ENCODE measurements around the gene EIF4EBP2.

EIF4EBP2 gene

GRCh38 chr10:70404036-70404786 is at the start of gene EIF4EBP2:
EIF4EBP2 (plus strand) TSS chr10:70404145; CDS start chr10:70404402, 257 bp downstream.
- peak; percentile 99 for DNase-seq

- no peak for DNase-seq
Observed at GRCh38 chr10:70354556-70354955, 49.4 kb upstream of the EIF4EBP2 start.

- no peak for DNase-seq
Observed at GRCh38 chr10:70355051-70356021, 48.6 kb upstream of the EIF4EBP2 start.

- no peak for DNase-seq
Observed at GRCh38 chr10:70357565-70357964, 46.4 kb upstream of the EIF4EBP2 start.

GRCh38 chr10:70358446-70358845 is 45.5 kb upstream of the EIF4EBP2 start:
- no peak for DNase-seq

GRCh38 chr10:70359017-70359550 is 44.9 kb upstream of the EIF4EBP2 start:
- DNase-seq: no peak

- DNase-seq: no peak
Observed at GRCh38 chr10:70360215-70360614, 43.7 kb upstream of the EIF4EBP2 start.

- DNase-seq: no peak
Observed at GRCh38 chr10:70362328-70362727, 41.6 kb upstream of the EIF4EBP2 start.

GRCh38 chr10:70363292-70363691 is 40.7 kb upstream of the EIF4EBP2 start:
- no peak for DNase-seq

GRCh38 chr10:70363971-70364771 is 39.8 kb upstream of the EIF4EBP2 start:
- peak; percentile 85 for DNase-seq

- DNase-seq: no peak
Observed at GRCh38 chr10:70364772-70365091, 39.2 kb upstream of the EIF4EBP2 start.

- DNase-seq: no peak
Observed at GRCh38 chr10:70367195-70367796, 36.6 kb upstream of the EIF4EBP2 start.

- no peak for DNase-seq
Observed at GRCh38 chr10:70368774-70369482, 35.0 kb upstream of the EIF4EBP2 start.

- DNase-seq: no peak
Observed at GRCh38 chr10:70369498-70370018, 34.4 kb upstream of the EIF4EBP2 start.

- no peak for DNase-seq
Observed at GRCh38 chr10:70370766-70371165, 33.2 kb upstream of the EIF4EBP2 start.

- DNase-seq: no peak
Observed at GRCh38 chr10:70371846-70372245, 32.1 kb upstream of the EIF4EBP2 start.

GRCh38 chr10:70374775-70375614 is 28.9 kb upstream of the EIF4EBP2 start:
- DNase-seq: no peak

GRCh38 chr10:70376436-70377378 is 27.2 kb upstream of the EIF4EBP2 start:
- no peak for DNase-seq

- DNase-seq: no peak
Observed at GRCh38 chr10:70378122-70378521, 25.8 kb upstream of the EIF4EBP2 start.
